ENCODE data around the gene PGBD5.

Gene PGBD5

GRCh38 chr1:230345139-230345885 lies 80.8 kb downstream of the PGBD5 start:
- peak in 1 of 2 experiments; percentile 28 for DNase-seq

DNA sequence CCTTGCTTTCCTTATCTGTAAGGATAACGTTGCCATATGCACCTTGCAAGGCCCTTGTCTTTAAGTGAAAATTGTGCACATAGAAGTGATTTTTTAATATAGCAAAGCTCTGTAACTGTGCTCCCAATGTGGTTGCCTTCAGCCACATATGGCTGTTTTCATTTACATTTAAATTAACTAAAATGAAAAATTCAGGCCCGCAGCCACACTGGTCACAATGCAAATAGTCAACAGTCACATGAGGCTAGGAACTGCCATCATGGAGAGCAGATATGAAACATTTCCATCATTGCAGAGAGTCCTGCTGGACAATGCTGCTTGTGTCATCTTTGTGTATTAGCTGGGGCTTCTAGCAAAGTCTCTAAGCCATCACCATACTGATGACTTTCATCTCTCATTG lies 83.4 kb downstream of the PGBD5 start:
- DNase-seq = no peak

GRCh38 chr1:230342019-230342418 lies 84.1 kb downstream of the PGBD5 start:
- DNase-seq = no peak

GRCh38 chr1:230341162-230341546 lies 85.0 kb downstream of the PGBD5 start:
- DNase-seq = no peak

DNA sequence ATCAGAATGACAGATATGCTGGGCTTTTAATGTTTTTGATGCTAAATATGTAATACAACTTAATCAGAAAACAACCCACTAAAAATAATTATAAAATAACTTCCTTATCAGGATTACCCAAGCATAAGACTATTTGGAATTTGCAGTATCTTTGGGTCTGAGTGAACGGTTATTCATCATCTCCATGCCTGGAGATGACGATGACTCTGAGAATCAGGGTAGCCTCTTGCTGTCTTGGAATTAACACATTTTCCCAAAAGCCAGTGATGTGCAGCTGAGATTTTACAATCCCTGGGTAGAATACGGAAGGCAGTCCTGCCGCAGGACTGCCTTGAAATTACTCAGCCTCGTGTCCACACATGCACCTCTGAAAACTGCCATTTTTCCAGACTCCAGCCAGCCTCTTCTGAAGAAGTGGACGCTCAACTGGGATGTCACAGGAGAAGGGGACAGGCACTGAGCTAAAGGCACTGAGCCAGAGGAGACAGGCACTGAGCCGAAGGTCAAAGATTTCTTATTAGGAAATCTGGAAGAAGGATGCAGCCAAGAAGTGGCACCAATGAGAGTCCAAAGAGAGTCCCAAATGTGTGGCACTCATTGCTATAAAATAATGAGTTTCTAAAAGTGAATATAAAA lies 85.5 kb downstream of the PGBD5 start:
- no peak for DNase-seq

DNA sequence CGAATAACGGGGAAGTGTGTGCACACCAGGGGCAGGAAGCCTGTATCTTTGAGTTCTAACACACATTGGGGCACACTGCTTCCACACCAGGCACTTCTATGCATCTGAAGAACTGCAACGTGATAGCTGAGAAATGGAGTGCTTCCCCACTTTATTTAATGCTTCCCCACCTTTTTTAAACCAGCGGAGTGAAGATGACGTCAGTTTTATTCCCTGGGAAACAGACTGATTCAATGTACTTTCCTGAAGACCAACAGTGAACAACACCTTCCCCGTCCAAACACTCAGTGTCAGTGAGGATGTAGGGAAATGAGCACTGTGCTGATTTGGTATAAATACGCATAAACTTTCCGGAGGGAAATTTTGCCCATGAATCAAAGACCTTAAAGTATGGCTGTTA lies 87.1 kb downstream of the PGBD5 start:
- no peak for DNase-seq

GRCh38 chr1:230337266-230337665 lies 88.9 kb downstream of the PGBD5 start:
- no peak for DNase-seq

GRCh38 chr1:230335861-230336522 lies 90.1 kb downstream of the PGBD5 start:
- peak in 1 of 2 experiments; percentile 65 for DNase-seq

GRCh38 chr1:230334447-230334837 lies 91.7 kb downstream of the PGBD5 start:
- no peak for DNase-seq

- no peak for DNase-seq
These were observed 92.3 kb downstream of the PGBD5 start for GRCh38 chr1:230333590-230334446.

GRCh38 chr1:230332575-230333066 lies 93.5 kb downstream of the PGBD5 start:
- no peak for DNase-seq

DNA sequence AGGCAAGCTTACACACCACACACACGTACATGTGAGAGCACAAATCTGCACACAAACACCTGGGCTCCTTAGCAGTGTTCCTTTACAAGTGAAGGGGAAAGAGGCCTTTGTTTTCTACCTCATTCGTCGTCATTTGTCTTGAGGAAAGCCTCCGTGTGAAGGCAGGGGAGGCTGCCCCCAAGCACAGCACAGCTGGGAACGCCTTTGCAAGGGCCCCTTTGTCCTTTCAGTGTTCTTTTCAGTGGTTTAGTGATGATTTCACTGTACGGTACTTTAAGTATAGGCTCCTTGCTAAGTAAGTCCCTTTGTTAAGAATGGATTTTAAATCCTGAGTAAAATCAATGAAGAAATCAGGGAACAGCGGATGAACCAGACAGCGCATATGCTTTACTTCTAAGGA lies 94.1 kb downstream of the PGBD5 start:
- no peak for DNase-seq

DNA sequence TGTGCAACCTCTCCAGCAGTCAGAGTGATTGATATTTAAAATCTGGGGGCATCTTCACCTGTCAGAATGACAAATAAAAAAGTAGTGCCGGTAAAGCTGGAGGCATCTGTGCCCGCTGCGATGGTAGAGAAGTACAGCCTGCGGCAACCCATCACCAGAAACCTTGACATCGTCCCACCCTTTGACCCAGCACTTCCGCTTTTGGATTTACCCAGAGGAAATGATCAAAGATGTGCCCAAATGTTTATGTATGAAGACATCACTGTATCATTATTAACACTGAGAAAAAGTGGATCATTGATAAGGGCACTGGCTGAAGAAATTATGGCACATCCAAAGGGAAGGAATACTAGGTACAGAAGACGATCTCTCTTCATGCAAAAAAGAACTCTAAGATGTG lies 96.0 kb downstream of the PGBD5 start:
- DNase-seq = no peak

DNA sequence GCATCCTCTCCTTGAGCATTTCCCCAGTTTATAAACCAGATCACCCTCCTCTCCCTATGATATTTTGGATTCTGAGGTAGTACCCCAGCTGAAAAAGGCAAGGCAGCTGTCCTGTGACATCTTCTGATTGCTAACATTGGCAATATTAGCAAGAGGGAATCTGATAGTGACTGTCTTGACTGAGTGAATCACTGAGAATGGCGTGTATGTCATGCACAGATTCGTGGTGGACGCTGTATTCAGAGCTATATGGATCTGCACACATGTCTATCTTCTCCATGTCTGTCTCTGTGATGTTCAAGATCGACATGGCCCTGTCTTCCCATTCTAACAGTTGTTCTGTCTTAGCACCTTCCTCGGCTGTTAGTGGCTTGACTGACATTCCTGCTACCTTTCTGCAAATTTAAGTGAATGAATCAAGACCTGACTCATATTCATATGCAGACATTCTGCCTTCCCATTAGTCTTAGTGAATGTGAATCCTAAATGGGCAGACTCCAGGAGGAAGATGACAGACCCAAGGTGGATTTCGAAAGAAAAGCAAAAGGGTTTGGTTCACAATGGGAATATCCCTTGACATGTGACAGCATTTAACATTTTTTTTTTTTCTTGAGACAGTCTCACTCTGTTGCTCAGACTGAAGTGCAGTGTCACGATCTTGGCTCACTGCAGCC lies 97.7 kb downstream of the PGBD5 start:
- DNase-seq = no peak

DNA sequence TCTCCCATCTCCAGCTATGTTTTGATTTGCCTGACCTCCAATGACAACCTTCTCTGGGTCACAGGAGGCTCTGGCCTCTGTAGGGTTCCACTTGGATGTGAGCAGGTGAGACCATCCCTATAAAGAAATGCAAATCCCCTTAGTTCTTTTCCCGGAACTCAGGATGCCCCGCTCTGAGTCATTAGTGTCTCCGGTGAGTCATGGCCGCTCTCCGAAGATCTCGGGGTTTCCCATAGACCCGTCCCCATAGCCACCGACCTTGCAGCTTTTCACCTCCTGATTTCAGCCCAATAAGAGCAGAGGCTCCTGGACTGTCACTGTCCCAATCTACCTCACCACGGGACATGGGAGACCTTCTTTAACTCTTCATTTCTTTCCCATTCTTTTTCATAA lies 98.2 kb downstream of the PGBD5 start:
- DNase-seq = no peak

- DNase-seq = no peak
These were observed 98.9 kb downstream of the PGBD5 start for GRCh38 chr1:230326971-230327891.

- no peak for DNase-seq
These were observed 102.4 kb downstream of the PGBD5 start for GRCh38 chr1:230323686-230324085.

DNA sequence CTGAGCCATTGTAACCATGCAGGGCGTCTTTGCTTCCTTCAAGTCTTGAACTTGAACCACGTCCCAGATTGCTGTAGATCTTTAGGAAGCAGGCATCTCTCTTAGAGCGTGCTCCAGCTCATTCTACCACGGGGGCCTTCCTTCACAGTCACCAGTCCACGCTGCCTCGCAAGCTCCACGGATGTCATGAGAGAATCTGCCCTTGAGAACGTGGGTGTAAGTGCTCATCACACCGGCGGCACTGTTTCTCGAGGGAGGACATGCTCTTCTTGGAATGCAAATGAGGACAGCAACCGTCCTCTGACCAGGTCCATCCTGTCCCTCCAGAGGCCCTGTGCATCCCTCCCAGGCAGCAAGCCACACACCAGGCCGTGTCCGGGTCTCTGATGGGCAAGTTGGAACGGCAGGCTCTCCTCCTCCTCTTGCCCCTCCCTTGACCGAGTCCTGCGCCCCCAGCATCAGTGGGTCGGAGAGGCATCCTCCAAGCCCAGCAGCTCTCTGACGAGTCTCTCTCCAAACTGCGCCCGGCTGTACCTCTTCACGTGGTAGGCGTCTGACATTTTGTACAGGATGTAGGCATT lies 103.1 kb downstream of the PGBD5 start:
- no peak for DNase-seq

DNA sequence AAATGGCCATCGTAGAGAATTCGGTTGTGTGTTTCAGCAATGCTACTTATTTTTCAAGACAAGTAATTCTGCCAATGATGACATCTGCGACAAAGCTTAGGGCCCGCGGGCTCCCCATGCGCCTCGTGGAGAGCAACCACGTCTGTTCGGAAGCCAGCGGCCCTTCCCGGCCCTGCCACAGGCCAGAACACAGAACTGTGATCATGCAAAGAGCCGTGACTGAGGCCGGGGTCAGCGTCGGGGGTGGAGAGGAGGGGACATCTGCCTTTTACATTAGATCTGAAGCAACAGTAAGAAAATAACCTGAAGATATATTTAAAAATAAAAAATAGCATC lies 103.7 kb downstream of the PGBD5 start:
- no peak for DNase-seq

DNA sequence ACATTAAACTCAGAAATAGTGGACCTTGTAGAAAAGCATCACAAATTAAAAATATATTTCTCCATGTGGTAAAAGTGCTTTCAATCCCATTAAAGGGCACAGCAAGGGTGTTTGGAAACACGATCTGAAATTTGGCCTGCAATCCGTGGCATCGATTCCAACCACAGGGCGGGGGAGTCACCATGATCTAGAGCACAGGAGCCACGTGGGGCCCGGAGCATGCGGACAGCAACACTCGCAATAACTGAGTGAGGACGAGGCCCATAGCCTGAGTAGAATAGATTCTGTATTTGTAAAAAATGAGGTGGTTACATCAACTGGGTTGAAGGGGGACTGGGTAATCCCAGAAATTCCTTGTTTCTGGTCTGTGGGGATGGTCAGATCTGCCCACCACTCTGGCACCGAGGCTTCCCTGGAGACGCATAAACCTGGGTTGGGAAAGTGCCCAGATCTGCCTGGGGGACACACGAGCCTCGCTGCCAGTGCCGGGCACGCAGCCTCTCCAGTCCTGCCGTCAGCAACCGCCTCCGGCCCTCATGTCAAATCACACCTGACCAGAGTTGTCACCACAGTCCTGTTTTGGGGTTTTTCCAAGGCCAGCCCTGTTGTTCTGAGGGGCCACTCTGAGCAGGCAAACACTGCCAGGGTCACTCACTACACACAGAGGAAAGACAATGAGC lies 104.3 kb downstream of the PGBD5 start:
- no peak for DNase-seq

DNA sequence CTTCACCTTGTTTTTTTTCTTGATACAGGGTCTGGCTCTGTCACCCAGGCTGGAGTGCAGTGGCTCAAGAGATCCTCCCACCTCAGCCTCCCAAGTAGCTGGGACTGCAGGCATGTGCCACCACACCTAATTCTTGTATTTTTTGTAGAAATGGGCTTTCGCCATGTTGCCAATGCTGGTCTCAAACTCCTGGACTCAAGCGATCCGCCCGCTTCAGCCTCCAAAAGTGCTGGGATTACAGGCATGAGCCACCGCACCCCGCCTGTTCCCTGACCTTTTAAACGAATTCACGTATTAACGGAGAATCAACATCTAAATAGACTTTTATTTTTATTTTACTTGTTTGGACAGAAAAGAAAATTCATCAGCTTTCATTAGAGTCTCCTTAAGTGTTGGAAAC lies 104.8 kb downstream of the PGBD5 start:
- no peak for DNase-seq

Measured in NCI-H524 (cell line).